ENCODE measurements around the gene UBE2Q2. TPM values are rescaled to one million over a fixed set of nuclear protein-coding genes. Genes with fewer than 3 reads are reported as not detected.

Gene UBE2Q2
- total and polyA plus RNA-seq, 9 of the 15 experiments (the other 6 are each of a cell fraction or from before 2014, with no cell fraction given) = 6.2 to 24.0 (median 16.2) TPM

DNA sequence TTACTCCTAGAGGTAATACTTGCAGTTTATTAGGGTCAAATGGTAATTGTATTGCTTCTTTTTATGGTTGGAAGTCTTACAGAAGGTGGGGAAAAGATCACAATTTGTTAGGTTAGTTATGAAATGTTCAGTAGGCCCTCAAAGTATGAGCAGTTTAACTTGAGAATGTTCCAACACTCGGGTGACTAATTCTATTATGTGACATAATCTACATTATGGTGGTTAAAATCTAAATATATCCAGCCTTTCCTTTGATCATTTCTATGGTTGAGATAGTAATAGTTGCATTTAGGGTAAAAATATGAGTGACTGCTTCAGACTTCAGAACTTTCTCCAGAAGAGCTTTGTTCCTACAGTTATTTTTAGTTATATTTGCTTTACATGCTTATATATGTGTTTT, 40.8 kb downstream of the UBE2Q2 start:
- in situ Hi-C loops (cut with MboI) = no loop called here

More for the DNA sequence above, 40.8 kb downstream of the UBE2Q2 start:
- Histone ChIP-seq H3K4me3 (no peak overlapping the region), H3K9me3 (replicated peaks; ENCODE audit: control insufficient read depth, insufficient read depth, low read depth, low read length) (no peaks in the 10 kb centered on the region), H3K4me2 (ENCODE audit: insufficient read depth, low read length) (no peak overlapping the region), H3K79me2 (ENCODE audit: control insufficient read depth, insufficient read depth, low read length) (0 out of 3 replicates have a peak, but pooled peaks cover 2% of the 10 kb centered on the region), H3K27ac (ENCODE audit: extremely low read depth, low read depth, low read length) (no peak overlapping the region), H3K9ac (ENCODE audit: insufficient read depth in 1 of 2, low read depth in 2 of 2, low read length in 2 of 2) (no peak overlapping the region), H2AFZ (ENCODE audit: low read depth, low read length) (no peak overlapping the region), H3K36me3 (ENCODE audit: control insufficient read depth, insufficient read depth, low read length) (peaks cover 70% of the 10 kb centered on the region), H3K9me1 (ENCODE audit: control insufficient read depth, insufficient read depth, low read length) (no peaks in the 10 kb centered on the region), H3K27me3 (ENCODE audit: control insufficient read depth in 2 of 2, insufficient read depth in 2 of 2, low read length in 2 of 2) (no peaks in the 10 kb centered on the region), H3K4me1 (replicated peaks in 1 of 2; ENCODE audit: control insufficient read depth in 2 of 2, insufficient read depth in 2 of 2, low read length in 2 of 2) (0 out of 5 replicates have a peak, but pooled peaks cover 0 to 3% of the 10 kb centered on the region in 2 experiments), H4K20me1 (replicated peaks; ENCODE audit: control insufficient read depth, insufficient read depth, low read length) (no peaks in the 10 kb centered on the region)
- POLR2A ChIA-PET = interaction anchor here (0.6 kb wide), 1 partner anchor 20 kb away, joined by 5 read pairs; no protein-coding TSS in a partner anchor
- DNase-seq (ENCODE audit: extremely low read depth in 1 of 4, low spot score in 3 of 4) (no peak), FAIRE-seq (no peak), ATAC-seq (no peak)
- no TSS peak for BruUV-seq (replicated peaks)
- TF ChIP-seq KDM1A (IDR thresholded peaks at IDR 0.05) = no peak
- TF ChIP-seq ZNF384 (IDR thresholded peaks at IDR 0.05; ENCODE audit: low read depth, low read length) = no peak
- no peak for TF ChIP-seq CTBP1 (IDR thresholded peaks at IDR 0.05; ENCODE audit: borderline replicate concordance)
- no peak for TF ChIP-seq BHLHE40 (IDR thresholded peaks at IDR 0.05; ENCODE audit: low read length)
- TF ChIP-seq KDM4B (IDR thresholded peaks at IDR 0.05; ENCODE audit: borderline replicate concordance in 2 of 2, low read depth in 1 of 2) = no peak
- TF ChIP-seq, protein P1, sequence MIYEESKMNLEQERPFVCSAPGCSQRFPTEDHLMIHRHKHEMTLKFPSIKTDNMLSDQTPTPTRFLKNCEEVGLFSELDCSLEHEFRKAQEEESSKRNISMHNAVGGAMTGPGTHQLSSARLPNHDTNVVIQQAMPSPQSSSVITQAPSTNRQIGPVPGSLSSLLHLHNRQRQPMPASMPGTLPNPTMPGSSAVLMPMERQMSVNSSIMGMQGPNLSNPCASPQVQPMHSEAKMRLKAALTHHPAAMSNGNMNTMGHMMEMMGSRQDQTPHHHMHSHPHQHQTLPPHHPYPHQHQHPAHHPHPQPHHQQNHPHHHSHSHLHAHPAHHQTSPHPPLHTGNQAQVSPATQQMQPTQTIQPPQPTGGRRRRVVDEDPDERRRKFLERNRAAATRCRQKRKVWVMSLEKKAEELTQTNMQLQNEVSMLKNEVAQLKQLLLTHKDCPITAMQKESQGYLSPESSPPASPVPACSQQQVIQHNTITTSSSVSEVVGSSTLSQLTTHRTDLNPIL (CRISPR knock-in tag; IDR thresholded peaks at IDR 0.05) = no peak
- TF ChIP-seq FOXA3 (CRISPR knock-in tag; conservative IDR thresholded peaks at IDR 0.05 in 1 of 2, IDR thresholded peaks at IDR 0.05 in 1 of 2) = no peak
- TF ChIP-seq CCNT2 (IDR thresholded peaks at IDR 0.05; ENCODE audit: borderline replicate concordance, extremely low read depth, insufficient read length, low read depth, low read length) = no peak
- TF ChIP-seq, protein P2, sequence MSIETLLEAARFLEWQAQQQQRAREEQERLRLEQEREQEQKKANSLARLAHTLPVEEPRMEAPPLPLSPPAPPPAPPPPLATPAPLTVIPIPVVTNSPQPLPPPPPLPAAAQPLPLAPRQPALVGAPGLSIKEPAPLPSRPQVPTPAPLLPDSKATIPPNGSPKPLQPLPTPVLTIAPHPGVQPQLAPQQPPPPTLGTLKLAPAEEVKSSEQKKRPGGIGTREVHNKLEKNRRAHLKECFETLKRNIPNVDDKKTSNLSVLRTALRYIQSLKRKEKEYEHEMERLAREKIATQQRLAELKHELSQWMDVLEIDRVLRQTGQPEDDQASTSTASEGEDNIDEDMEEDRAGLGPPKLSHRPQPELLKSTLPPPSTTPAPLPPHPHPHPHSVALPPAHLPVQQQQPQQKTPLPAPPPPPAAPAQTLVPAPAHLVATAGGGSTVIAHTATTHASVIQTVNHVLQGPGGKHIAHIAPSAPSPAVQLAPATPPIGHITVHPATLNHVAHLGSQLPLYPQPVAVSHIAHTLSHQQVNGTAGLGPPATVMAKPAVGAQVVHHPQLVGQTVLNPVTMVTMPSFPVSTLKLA (conservative IDR thresholded peaks at IDR 0.05) = no peak
- no peak for TF ChIP-seq SMARCB1 (IDR thresholded peaks at IDR 0.05; ENCODE audit: insufficient read length, low read depth)
- TF ChIP-seq, protein P3, sequence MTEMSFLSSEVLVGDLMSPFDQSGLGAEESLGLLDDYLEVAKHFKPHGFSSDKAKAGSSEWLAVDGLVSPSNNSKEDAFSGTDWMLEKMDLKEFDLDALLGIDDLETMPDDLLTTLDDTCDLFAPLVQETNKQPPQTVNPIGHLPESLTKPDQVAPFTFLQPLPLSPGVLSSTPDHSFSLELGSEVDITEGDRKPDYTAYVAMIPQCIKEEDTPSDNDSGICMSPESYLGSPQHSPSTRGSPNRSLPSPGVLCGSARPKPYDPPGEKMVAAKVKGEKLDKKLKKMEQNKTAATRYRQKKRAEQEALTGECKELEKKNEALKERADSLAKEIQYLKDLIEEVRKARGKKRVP (CRISPR knock-in tag; IDR thresholded peaks at IDR 0.05) = no peak
- no peak for TF ChIP-seq MCM2 (IDR thresholded peaks at IDR 0.05; ENCODE audit: low read depth)
- TF ChIP-seq, protein P4, sequence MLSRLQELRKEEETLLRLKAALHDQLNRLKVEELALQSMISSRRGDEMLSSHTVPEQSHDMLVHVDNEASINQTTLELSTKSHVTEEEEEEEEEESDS (CRISPR knock-in tag; IDR thresholded peaks at IDR 0.05) = no peak
- TF ChIP-seq ZNF57 (CRISPR knock-in tag; IDR thresholded peaks at IDR 0.05) = no peak
- TF ChIP-seq ZNF146 (CRISPR knock-in tag; IDR thresholded peaks at IDR 0.05; ENCODE audit: unreplicated experiment) = no peak
- TF ChIP-seq, protein P5, sequence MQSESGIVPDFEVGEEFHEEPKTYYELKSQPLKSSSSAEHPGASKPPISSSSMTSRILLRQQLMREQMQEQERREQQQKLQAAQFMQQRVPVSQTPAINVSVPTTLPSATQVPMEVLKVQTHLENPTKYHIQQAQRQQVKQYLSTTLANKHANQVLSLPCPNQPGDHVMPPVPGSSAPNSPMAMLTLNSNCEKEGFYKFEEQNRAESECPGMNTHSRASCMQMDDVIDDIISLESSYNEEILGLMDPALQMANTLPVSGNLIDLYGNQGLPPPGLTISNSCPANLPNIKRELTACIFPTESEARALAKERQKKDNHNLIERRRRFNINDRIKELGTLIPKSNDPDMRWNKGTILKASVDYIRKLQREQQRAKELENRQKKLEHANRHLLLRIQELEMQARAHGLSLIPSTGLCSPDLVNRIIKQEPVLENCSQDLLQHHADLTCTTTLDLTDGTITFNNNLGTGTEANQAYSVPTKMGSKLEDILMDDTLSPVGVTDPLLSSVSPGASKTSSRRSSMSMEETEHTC (IDR thresholded peaks at IDR 0.05) = no peak
- TF ChIP-seq ETV1 (tag; conservative IDR thresholded peaks at IDR 0.05; ENCODE audit: low read depth) = no peak
- TF ChIP-seq ZNF12 (CRISPR knock-in tag; IDR thresholded peaks at IDR 0.05) = no peak
- no peak for TF ChIP-seq RB1 (IDR thresholded peaks at IDR 0.05; ENCODE audit: low read depth)
- CTCF ChIA-PET (ENCODE audit: low intra/inter-chr PET ratio) = no interaction called here
- WGBS (ENCODE audit: insufficient coverage, low coverage, missing lambda C conversion rate) = 93% methylated on average over 1 of the region's 1 CpG
- intact Hi-C loops (cut with micrococcal nuclease) = no loop called here

Measured in K562 (cell line).